ENCODE results near the gene KRT12. TPM values are rescaled to one million over a fixed set of nuclear protein-coding genes. Genes with fewer than 3 reads are reported as not detected.

KRT12 gene
- total RNA-seq, 3 donors from 2014 or later (not counting 1 experiment from before 2014, with no cell fraction given) = not detected

DNA sequence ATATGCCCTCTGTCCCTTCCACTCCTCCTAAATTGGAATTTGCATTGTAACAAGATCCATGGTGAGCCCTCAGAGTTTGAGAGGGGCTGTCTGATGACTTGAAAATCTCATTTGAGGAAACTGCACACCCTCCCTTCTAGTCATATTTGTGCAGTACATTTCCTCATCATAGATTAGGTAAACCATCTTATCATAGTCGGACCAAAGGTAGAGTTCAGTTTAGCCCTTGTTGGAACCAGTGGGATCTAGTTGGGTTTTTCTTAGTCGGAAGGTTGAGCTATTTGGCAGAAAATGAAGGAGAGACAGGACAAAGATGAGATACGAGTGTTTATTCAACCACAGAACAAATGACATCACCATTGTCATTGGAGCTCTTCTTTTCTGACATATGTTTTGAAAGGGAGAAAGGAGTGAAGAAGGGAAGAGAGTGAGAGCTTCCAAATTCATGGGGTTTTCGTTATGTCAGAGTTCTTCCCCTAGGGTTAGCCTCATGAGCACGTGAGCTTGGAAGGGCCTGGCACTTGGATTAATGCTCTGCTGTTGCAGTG is 33.9 kb upstream of the KRT12 start:
- no peak overlapping the region for H3K27ac ChIP-seq (ENCODE audit: low read length)
- H3K4me1 ChIP-seq (ENCODE audit: control insufficient read depth, insufficient read depth, low read length) = no peaks in the 10 kb centered on the region
- Mint-ChIP-seq H3K4me3 (no peak overlapping the region), H3K27ac (no peak overlapping the region), H3K36me3 (no peaks in the 10 kb centered on the region), H3K9me3 (no peaks in the 10 kb centered on the region), H3K27me3 (ENCODE audit: low read depth in 2 of 2) (peaks cover 22 to 34% of the 10 kb centered on the region in 2 donors), H3K4me1 (no peaks in the 10 kb centered on the region)
- H3K27me3 ChIP-seq (ENCODE audit: control insufficient read depth, insufficient read depth, low read length) = no peaks in the 10 kb centered on the region
- no peak overlapping the region for H3K4me3 ChIP-seq (ENCODE audit: low read length)
- no peaks in the 10 kb centered on the region for H3K9me3 ChIP-seq (ENCODE audit: control insufficient read depth, insufficient read depth, low read length)
- WGBS (ENCODE audit: insufficient coverage) = 69% methylated on average over 4 of the region's 5 CpGs
- intact Hi-C loops (cut with micrococcal nuclease) = loop anchor here (10.0 kb wide), 1 partner anchor 424 kb away; no protein-coding TSS in a partner anchor
- ATAC-seq (no peak), DNase-seq (no peak)
- TF ChIP-seq, protein P1, sequence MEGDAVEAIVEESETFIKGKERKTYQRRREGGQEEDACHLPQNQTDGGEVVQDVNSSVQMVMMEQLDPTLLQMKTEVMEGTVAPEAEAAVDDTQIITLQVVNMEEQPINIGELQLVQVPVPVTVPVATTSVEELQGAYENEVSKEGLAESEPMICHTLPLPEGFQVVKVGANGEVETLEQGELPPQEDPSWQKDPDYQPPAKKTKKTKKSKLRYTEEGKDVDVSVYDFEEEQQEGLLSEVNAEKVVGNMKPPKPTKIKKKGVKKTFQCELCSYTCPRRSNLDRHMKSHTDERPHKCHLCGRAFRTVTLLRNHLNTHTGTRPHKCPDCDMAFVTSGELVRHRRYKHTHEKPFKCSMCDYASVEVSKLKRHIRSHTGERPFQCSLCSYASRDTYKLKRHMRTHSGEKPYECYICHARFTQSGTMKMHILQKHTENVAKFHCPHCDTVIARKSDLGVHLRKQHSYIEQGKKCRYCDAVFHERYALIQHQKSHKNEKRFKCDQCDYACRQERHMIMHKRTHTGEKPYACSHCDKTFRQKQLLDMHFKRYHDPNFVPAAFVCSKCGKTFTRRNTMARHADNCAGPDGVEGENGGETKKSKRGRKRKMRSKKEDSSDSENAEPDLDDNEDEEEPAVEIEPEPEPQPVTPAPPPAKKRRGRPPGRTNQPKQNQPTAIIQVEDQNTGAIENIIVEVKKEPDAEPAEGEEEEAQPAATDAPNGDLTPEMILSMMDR (IDR thresholded peaks at IDR 0.05) = no peak
- H3K36me3 ChIP-seq (ENCODE audit: control insufficient read depth, insufficient read depth, low read length) = no peaks in the 10 kb centered on the region

GRCh38 chr17:40896916-40897455 is 30.0 kb upstream of the KRT12 start:
- 85% methylated on average over 2 of the region's 4 CpGs for WGBS (ENCODE audit: insufficient coverage)
- Histone ChIP-seq H3K4me3 (ENCODE audit: low read length) (no peak overlapping the region), H3K27me3 (ENCODE audit: control insufficient read depth, insufficient read depth, low read length) (no peaks in the 10 kb centered on the region), H3K27ac (ENCODE audit: low read length) (no peak overlapping the region), H3K4me1 (ENCODE audit: control insufficient read depth, insufficient read depth, low read length) (no peaks in the 10 kb centered on the region), H3K9me3 (ENCODE audit: control insufficient read depth, insufficient read depth, low read length) (no peaks in the 10 kb centered on the region), H3K36me3 (ENCODE audit: control insufficient read depth, insufficient read depth, low read length) (no peaks in the 10 kb centered on the region)
- no peaks in the 10 kb centered on the region for H3K9me3 Mint-ChIP-seq
- H3K27me3 Mint-ChIP-seq (ENCODE audit: low read depth in 2 of 2) = peaks cover 36 to 47% of the 10 kb centered on the region in 2 donors
- TF ChIP-seq, protein P1 (IDR thresholded peaks at IDR 0.05) = no peak
- intact Hi-C loops (cut with micrococcal nuclease) = no loop called here
- no peak overlapping the region for H3K27ac Mint-ChIP-seq
- H3K4me3 Mint-ChIP-seq = no peak overlapping the region
- ATAC-seq (no peak), DNase-seq (no peak)
- peaks cover 0 to 5% of the 10 kb centered on the region in 2 donors for H3K4me1 Mint-ChIP-seq
- no peaks in the 10 kb centered on the region for H3K36me3 Mint-ChIP-seq

DNA sequence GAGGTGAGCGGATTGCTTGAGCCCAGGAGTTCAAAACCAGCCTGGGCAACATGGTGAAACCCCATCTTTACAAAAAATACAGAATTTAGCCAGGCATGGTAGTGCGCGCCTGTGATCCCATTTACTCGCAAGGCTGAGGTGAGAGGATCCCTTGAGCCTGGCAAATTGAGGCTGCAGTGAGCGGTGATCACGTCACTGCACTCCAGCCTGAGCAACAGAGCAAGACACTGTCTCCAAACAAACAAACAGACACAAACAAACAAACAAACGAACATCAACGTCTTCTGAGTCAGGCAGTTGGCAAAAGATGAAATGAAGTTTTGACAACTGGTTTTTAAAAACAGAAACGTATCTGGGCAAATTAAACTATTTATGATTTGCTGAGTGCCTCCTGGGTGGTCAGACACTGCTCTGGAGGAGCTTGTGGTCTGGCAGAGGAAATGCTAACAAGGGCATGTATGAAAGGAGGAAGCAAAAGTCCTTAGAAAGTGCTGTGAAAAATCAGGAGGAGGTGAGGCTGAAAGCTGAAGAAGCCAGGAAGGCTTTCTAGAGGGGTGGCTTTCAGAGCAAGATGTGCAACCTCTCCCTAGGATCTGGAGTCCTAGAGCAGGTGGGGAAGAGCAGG is 28.2 kb upstream of the KRT12 start:
- DNase-seq (no peak), ATAC-seq (no peak)
- peaks cover 3% of the 10 kb centered on the region for H3K27me3 ChIP-seq (ENCODE audit: control insufficient read depth, insufficient read depth, low read length)
- no peaks in the 10 kb centered on the region for H3K9me3 Mint-ChIP-seq
- H3K4me1 ChIP-seq (ENCODE audit: control insufficient read depth, insufficient read depth, low read length) = no peaks in the 10 kb centered on the region
- H3K9me3 ChIP-seq (ENCODE audit: control insufficient read depth, insufficient read depth, low read length) = no peaks in the 10 kb centered on the region
- intact Hi-C loops (cut with micrococcal nuclease) = no loop called here
- H3K27ac Mint-ChIP-seq = no peak overlapping the region
- no peak overlapping the region for H3K27ac ChIP-seq (ENCODE audit: low read length)
- no peak overlapping the region for H3K4me3 ChIP-seq (ENCODE audit: low read length)
- WGBS (ENCODE audit: insufficient coverage) = 63% methylated on average over 9 of the region's 9 CpGs
- peaks cover 0 to 5% of the 10 kb centered on the region in 2 donors for H3K4me1 Mint-ChIP-seq
- no peak overlapping the region for H3K4me3 Mint-ChIP-seq
- no peaks in the 10 kb centered on the region for H3K36me3 ChIP-seq (ENCODE audit: control insufficient read depth, insufficient read depth, low read length)
- TF ChIP-seq, protein P1 (IDR thresholded peaks at IDR 0.05) = no peak
- H3K36me3 Mint-ChIP-seq = no peaks in the 10 kb centered on the region
- peaks cover 32 to 46% of the 10 kb centered on the region in 2 donors for H3K27me3 Mint-ChIP-seq (ENCODE audit: low read depth in 2 of 2)

Measured in natural killer cell (primary cell).